Bone marrow (tissue), 2 donors: ENCODE results near the gene SFT2D1.

Source experiments
- DNase-seq, 2 donors: peaks; one replicate each; lab custom pipeline; 2025; lab: John Stamatoyannopoulos, UW

SFT2D1 gene

DNA sequence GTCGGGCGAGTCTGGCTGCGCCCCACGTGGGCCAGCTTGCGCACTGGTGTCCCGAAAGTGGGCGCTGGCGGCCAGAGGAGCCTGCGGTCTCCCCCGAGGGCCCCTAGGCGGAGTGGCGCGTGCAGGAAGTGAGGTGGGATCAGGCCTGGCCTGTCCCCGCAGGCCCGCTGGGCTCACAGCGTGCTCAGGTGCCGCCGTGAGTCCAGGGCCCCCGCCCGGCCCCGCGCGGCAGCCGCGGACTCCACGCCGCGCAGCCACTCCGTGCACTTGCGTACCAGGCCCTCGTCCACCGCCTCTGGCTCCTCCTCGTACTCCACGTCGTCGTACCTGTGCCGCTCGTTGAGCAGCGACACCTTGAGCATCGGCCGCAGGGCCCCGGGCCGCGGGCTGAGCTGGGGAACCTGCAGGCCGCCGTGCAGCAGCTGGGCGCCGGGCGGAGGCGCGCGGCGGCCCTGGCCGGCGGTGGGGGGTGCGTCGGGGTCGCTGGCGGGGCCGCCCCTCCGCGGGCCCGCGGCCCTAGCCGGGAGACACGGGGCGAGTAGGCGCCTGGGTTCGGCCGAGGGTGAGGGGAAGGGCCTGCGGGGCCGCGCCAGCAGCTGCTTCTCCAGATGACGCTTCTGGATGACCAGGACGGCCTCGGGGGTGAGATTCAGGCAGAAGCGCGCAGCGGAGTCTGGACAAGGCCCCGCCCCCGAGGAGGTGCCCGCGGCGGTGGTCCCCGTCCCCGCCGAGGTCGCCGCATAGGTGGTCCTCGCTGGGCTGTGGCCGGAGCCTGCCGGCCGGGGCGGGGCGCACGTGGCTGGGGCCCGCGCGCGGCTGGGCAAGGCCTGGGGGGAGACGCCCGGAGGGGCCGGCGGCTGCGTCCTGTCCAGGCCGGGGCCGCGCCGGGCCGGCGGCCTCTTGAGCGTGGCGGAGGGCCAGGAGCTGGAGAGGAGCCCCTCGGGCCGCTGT, 35.0 kb downstream of the SFT2D1 start:
- no peak for DNase-seq

DNA sequence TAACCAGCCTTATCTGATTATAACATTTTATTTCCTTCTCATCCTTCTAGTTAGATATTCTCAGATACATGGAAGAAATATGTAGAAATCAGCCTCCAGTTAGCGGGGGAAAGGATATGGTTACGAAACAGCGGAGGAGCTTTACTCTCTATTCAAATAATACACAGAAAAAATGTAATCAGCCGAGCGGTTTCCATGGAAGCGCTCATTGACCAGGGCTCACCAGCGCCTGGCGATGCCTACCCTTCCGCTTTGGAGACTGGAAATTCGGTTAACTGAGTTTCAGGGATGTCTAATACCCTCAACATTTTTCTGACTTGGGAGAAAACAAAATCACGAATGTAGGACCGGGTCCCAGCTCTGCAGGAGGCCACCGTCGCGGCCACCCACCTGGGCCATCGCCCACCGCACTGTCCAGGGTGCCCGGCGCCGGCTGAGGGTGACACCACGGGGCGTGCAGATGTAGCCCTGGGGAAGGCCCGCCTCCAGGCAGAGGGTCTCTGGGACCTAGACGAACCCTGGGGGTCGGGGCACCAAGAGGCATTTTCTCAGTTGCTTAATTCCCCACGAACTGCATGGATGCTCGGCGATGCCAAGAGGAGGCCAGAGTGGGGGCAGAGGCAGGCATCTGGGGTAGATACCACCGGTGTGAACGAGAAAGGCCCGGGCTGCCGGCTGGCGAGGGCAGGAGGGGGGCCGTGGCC, 35.8 kb downstream of the SFT2D1 start:
- DNase-seq, result no peak

DNA sequence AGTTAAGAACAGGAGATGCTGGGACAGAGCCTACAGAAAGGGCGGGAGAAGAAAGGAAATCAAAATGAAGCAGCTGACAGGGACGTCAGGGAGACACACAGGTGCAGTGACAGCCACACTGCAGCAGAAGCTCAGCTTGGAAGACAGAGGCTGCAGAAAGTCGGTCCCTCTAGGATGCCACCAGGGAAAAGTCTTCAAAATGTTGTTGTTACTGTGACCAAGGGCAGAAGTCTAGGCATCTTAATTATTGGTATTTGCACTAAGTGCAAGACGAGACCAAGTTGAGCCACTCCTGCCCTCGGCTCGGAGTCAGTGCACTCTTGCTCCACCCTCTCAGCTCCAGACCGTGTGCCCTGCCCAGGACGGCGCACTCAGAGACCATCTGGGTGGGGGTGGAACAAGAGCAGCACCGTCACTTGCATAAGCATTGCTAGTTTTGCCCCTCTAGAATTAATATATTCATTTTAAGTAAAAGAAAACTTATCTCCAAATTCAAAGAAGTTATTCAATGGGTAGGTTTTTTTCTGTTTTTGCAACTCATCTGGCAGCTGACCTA, 36.7 kb downstream of the SFT2D1 start:
- DNase-seq, result no peak

DNA sequence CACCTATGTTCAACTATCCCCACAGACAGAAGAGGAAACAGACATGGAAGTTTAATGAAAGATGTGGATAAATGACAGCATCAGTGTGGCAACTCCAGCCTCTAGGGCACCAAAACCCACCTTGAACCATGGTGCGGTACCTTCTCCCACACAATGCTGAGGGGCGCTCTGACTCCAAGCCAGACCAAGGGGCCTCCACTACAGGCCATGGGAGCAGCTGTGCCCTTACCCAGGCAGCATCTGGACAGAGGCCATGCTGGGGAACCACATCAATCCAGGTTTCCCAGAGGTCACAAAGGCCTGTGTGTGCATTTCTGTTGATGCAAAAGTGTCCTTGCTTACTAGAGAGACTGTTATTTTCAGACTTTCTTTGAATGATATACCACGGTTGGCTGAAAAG, 38.2 kb downstream of the SFT2D1 start:
- DNase-seq, result no peak

DNA sequence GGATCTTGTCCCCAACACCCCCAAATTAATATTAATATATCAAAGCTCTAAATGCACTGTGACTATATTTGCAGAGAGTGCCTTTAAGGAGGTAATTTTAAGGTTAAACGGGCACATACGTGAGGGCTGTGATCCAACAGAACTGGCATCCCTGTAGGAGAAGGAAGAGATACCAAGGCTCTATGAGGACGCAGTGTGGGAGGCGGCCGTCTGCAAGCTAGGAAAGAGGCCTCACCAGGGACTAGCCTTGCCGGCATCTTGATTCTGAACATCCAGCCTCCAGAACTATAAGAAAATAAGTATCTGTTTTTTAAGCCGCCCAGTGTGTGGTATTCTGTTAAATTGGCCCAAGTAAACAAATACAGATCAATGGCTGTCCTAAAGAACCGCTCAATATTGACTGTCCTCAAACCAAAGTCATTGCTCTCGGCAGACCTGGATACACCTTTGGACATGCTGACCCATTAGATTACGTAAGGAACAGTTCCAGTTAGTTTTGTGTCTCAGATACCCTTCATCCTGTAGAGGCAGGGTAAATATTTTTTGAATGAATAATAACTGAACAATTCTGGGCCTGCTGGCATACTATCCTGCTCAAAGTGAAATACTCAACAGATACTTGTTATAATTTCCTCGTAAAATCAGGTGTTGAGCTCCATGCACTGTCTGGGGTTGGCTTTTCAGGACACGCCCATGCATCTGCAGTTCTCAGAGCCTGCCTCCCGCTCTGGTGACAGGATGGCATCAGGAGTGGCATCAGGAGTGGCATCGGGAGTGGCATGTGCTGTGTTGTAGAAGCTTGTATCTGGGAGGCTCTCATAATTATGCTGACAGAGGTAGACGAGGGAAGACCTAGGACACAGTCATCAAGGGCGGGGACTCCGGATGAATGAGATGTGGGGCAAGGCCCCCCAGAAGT, 40.5 kb downstream of the SFT2D1 start:
- DNase-seq, result no peak

DNA sequence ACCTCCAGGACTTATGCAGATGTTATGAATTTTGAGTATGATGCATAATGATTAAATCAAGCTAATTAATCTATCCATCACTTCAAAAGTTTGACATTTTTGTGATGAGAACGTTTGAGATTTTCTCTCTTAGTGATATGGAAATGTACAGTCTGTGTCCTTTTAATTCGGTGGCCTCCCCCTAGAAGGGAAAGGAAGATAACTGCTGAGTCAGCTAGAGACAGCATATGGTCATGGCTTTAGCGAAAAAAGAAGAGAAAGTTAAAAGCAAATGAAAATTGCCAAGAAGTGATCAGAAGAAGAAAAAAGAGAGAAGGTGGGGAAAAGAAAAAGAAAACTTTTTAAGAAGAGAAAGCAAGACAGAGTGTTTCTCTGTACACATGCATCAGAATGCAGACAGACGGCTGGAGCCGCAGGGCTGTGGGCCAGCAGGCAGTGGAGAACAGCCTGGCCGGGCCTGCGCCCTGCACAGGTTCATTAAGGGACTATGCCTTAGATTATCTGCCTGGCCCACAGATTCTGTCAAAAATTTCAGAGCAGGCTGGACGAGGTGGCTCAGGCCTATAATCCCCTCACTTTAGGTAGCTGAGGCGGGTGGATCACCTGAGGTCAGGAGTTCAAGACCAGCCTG, 41.9 kb downstream of the SFT2D1 start:
- no peak for DNase-seq

DNA sequence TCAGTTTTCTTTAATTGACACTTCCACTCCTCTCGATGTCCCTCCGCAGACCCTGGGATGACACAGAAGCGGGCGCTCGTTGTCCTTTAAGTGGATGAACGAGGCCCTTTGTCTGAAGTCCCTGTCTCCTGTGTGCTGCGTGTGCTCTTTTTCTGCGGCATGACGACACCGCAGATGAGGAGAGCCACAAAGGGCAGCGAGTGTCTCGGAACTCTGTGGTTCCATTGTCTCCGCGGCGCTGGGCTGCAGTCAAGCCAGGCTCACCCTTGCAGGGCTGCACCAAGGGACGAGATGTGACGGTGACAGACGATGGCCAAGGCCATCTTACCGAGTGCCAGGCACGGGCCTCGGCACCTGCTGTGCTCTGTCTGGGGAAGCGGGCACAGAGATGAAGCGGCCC, 44.7 kb downstream of the SFT2D1 start:
- DNase-seq, result no peak

DNA sequence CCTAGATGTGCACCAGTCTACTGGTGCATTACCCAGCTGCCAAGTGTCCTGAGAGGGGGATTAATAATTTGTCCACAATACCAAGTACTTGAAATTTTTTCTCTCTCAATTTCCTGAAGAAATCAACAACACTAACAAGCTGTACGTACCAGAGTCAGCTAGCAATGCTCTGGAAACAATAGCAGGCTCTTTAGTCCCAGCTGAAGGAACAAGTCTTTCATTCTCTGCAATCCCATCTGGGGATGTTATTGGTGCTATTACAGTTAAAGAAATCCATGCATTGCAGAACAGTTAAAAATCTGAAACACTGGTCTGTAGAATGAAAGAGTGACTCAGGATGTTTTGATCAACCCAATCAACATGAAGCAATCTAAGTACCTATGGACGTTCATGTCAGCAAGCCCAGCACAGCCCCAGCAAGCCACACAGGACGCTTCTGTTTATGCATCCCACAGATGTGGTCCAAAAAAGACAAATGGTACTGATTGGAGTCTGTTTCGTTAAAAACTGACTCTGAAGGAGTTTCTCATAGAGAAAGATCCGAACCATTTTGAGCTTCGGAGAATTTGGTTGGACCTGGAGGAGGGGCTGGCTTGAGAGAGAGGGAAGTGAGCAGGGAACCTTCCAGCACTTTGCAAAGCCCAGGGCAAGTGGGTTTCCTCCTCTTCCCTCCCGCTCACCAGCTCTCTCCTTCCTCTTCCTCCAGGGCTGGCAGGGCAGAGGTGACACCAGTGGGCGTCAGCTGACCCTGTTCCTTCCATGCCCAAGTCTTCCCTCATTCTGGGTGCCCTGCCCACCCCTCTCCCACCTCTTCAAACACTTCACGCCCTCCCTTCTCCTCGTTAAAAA, 46.1 kb downstream of the SFT2D1 start:
- no peak for DNase-seq

DNA sequence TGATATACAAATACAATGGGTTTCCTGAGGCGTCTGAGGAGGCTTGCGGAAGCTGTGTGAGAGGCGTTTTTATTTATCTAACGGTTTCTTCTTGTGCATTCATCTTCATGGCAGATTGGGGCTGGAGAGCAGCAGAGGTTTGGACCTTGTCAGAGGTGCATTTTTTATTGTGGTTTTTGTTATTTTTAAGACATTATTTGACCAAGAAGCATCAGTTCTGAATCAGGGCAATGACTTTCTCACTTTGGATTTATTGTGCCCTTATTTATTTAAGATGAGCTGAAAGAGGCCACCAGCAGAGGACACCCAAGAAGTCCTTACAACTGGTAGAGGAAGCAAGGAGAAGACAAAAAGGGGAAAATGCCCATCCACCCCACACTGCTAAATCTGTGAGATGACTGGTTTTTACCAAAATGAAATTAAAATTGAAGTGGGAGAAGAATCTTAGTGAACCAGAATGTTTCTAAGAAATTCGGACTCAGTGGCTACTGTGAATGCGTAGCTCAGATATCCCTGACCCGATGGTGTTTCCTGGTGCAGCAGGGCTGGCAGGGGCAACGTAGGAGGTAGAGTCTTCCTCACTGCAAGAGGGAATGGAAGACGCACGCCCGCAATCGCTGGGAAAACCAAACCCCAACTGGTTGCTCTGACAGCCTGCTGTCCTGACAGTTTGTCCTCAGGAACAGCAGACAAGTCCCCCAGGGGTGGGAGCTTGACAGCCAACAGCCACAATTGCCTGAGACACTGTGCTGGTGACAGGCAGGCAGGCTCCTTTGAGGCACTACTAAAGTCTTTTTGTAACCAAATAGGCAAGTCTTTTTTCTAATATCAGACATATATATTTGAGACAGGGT, 48.4 kb downstream of the SFT2D1 start:
- DNase-seq, result no peak

DNA sequence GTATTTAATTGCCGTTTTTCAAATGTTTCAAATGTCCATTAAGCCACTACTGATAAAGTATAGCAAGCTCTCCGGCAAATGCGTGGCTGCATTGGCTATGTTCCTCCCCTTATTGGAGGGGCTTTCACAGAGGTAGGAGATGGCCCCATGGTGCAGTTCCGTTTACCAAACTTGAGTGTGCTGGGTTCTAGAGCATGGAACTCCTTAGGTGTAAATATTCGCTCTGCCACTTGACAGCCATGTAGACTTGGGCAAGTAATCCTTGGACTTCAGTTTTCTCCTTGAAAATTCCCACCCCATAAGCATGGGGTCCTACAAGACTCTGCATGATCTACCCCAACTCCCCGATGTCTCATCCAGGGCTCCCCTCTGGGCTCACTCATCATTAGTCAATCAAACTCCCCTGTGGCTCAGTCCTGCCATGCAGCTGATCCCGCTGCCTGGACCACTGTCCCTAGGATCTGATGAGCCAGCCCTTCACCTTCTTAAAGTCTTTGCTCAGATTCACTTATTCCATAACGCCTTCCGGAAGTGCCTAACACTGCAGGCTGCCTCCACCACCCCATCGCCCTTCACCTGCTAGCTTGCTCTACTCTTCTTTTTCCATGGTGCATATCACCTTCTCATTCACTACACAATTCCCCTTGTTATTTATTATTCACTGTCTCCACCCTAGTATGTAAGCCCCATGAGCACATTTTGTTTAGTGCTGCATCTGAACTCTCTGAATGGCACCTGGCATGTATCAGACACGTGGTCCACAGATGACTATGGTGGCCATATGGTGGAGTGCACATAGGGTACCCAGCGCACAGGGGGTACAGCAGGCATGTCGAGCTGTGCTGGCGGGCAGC, 52.9 kb downstream of the SFT2D1 start:
- no peak for DNase-seq

DNA sequence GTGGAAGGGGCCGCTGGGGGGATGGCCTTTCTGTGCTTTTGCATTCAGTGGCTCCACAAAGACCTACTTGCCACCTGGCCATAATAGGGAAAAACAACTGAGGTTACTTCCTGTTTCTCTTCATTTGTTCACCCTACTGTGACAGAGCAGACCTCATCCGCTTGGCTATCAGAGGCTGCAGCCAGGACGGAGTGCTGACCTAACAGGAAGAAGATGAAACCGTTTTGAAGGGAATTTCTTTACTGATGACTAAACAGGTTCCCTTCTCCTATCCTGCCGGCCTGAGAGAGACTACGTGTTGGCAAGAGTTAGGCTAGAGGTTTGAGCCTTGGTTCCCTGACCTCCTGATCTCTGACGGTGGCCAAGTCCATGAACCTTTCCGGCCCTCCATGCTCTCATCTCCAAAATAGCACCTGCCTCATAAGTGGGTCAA, 55.5 kb downstream of the SFT2D1 start:
- DNase-seq, result no peak

DNA sequence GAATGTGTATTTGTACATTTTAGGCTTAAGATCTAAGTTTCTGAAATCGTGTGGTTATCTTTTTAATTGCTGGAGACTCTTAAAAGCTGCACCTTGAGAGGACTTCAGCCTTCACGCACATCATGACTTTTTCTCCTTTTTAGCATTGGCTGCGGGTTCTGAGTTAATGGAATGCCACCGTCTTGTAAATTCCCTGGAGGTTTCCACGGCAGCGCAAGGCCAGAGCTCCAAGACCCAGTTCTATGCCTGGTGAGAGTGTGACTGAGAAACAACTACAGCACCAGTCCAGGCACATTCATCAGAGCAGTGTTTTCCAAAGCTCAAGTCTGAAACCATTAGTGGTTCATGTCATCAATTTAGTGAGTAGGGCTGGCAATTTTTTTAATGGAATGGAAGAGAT, 57.1 kb downstream of the SFT2D1 start:
- DNase-seq, result no peak

DNA sequence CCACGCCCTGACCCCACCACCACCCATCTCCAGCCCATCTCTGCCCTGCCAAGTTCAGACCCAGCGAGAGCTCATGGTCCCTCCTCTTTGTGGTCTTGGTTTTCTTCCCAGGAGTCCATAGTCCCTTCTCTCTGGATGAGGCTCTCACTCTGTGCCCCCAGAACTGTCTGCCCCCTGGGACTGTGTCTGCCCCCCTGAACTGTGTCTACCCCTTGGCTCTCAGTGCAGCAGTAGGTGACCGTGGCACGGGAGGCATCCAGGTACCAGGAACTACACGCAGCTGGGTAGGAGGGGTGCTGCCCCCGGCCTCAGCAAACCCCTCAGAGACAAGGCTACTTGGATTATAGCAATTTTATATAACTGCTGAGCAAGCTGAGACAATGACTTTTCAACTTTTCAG, 57.7 kb downstream of the SFT2D1 start:
- DNase-seq, result no peak

DNA sequence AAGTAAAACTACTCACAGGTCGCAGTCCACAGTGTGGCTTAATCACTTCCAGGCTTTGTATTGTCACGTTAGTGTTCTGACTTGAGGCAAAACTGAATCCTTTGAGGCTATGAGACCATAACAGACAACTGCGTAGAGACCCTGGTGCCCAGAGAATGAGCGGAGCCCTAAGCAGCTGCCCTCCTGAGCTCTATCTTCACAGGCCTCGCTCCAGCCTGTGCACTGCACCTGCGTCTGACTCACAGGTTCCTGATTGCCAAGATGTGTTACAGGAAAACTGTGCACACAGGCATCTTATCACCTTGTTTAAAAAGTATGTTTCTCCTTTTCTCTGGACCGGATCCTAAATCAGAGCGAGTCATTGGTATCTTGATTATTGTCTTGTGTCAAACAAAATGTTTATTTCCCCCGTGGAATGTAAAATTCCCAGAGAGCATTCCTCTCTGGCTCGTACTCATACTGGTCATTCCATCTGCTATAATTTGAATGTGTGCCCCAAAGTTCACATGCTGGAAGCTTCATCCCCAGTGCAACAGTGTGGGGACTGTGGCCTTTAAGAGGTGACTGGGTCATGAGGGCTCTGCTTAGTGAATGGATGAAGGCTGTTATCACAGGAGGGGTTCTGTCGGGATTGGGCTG, 59.8 kb downstream of the SFT2D1 start:
- no peak for DNase-seq

DNA sequence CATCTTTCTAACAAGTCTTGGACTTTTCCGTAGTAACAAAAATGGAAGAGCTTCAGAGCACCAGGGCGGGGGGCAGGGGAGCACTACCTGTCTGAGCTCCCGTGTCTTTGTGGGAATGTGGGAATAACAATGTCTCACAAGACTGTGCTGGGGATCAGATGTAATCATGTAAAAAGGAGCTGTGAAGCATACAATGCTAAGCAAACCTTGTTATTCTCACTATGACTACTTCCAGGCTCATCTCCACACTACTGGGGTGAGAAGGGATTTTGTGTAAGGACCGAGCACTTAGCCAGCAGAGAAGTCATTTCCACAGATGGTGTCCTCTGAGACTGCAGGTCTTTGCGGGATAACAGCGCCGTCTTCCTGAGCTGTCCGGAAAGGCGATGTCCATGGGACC, 61.2 kb downstream of the SFT2D1 start:
- no peak for DNase-seq

DNA sequence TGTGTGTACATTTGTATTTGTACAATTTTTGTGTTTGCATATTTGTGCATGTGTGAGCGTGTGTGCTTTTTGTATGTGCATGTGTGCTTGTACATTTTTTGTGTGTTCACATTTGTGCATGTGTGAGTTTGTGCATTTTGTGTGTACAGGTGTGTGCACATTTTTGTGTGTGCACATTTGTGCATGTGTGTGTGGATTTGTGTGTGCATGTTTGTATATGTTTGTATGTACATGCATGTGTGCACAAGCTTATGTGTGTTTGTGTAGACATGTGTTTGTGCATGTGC, 63.0 kb downstream of the SFT2D1 start:
- no peak for DNase-seq

DNA sequence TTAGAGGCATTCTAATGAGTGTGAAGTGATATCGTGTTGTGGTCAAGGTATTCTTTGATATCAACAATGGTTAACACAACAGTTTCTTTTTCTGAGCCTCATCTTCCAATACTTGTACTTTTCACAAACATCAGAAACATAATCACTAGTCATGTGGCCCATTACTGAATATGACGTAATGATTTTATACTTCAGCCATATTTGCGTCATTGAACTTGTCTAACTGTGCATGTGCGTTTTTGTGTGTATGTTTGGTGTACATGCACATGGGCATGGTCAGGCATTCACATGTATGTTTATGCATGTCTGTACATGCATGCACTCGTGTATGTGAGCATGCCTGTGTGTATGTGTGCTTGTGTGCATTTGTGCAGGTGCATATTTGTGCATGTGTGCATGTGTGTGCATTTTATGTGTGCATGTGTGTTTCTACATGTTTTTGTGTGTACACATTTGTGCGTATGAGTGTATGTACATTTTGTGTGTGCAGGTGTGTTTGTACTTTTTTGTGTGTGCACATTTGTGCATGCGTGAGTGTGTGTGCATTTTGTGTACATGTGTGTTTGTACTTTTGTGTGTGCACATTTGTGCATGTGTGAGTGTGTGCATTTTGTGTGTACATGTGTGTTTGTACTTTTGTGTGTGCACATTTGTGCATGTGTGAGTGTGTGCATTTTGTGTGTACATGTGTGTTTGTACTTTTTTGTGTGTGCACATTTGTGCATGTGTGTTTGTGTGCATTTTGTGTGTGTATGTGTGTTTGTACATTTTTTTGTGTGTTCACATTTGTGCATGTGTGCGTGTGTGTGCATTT, 63.6 kb downstream of the SFT2D1 start:
- DNase-seq, result no peak
